Activated T-cell treated with anti-CD3 and anti-CD28 coated beads for 4 hours (primary cell): ENCODE data around the gene TIAL1.

Experiments used
- DNase-seq: peaks from one replicate; pipeline ENCODE4 v3.0.0-alpha.2; 2020

The TIAL1 gene

GRCh38 chr10:119526621-119527592, 69.9 kb downstream of the TIAL1 start:
- no peak for DNase-seq

- no peak for DNase-seq
Observed at GRCh38 chr10:119526149-119526548, 70.6 kb downstream of the TIAL1 start.

GRCh38 chr10:119525116-119525515, 71.6 kb downstream of the TIAL1 start:
- no peak for DNase-seq

GRCh38 chr10:119524720-119525070, 72.1 kb downstream of the TIAL1 start:
- no peak for DNase-seq

GRCh38 chr10:119523895-119524719, 72.7 kb downstream of the TIAL1 start:
- DNase-seq: no peak
